ENCODE data around the gene SCFD2. TPM values are rescaled to one million over a fixed set of nuclear protein-coding genes. Genes with fewer than 3 reads are reported as not detected.
"Not testable (repeated sequence)": the region's sequence is repeated elsewhere in the genome, so short reads cannot be mapped to it uniquely, and the experiment has no call there.

Gene SCFD2
- total RNA-seq, 2 experiments from 2014 or later, result 12.6 to 14.6 TPM

- CTCF ChIA-PET, result no interaction called here
These were observed 179.0 kb downstream of the SCFD2 start for GRCh38 chr4:53186714-53187358.

GRCh38 chr4:53185869-53186585 is 179.8 kb downstream of the SCFD2 start:
- no peaks in the 10 kb centered on the region for H3K27me3 Mint-ChIP-seq
- DNase-seq, result no peak
- H3K27ac Mint-ChIP-seq, result no peak overlapping the region
- no peaks in the 10 kb centered on the region for H3K9me3 Mint-ChIP-seq
- H3K4me3 Mint-ChIP-seq, result no peak overlapping the region
- CTCF ChIA-PET, result no interaction called here
- H3K36me3 Mint-ChIP-seq (ENCODE audit: low read depth), result peaks cover 6% of the 10 kb centered on the region
- POLR2A ChIA-PET, result no interaction called here
- H3K4me1 Mint-ChIP-seq, result no peaks in the 10 kb centered on the region

More at GRCh38 chr4:53186714-53187358, 179.0 kb downstream of the SCFD2 start:
- peaks cover 6% of the 10 kb centered on the region for H3K36me3 Mint-ChIP-seq (ENCODE audit: low read depth)
- H3K27ac Mint-ChIP-seq, result no peak overlapping the region
- no peak overlapping the region for H3K4me3 Mint-ChIP-seq
- POLR2A ChIA-PET, result no interaction called here
- no peaks in the 10 kb centered on the region for H3K4me1 Mint-ChIP-seq
- H3K9me3 Mint-ChIP-seq, result no peaks in the 10 kb centered on the region
- no peaks in the 10 kb centered on the region for H3K27me3 Mint-ChIP-seq
- DNase-seq, result no peak

- POLR2A ChIA-PET, result no interaction called here
These were observed 182.1 kb downstream of the SCFD2 start for GRCh38 chr4:53183754-53184153.

GRCh38 chr4:53177751-53178150 is 188.1 kb downstream of the SCFD2 start:
- peaks cover 18% of the 10 kb centered on the region for H3K36me3 Mint-ChIP-seq (ENCODE audit: low read depth)
- CTCF ChIA-PET, result not testable (repeated sequence)

More at GRCh38 chr4:53183754-53184153, 182.1 kb downstream of the SCFD2 start:
- no peak for DNase-seq
- CTCF ChIA-PET, result no interaction called here
- Mint-ChIP-seq H3K27ac (no peak overlapping the region), H3K9me3 (no peaks in the 10 kb centered on the region), H3K4me1 (no peaks in the 10 kb centered on the region), H3K27me3 (no peaks in the 10 kb centered on the region), H3K36me3 (ENCODE audit: low read depth) (peaks cover 13% of the 10 kb centered on the region), H3K4me3 (no peak overlapping the region)

GRCh38 chr4:53175640-53176039 is 190.2 kb downstream of the SCFD2 start:
- no peak for DNase-seq
- Mint-ChIP-seq H3K4me1 (peaks cover 12% of the 10 kb centered on the region), H3K27ac (no peak overlapping the region), H3K27me3 (no peaks in the 10 kb centered on the region), H3K36me3 (ENCODE audit: low read depth) (peaks cover 18% of the 10 kb centered on the region), H3K4me3 (no peak overlapping the region), H3K9me3 (peaks cover 10% of the 10 kb centered on the region)
- ChIA-PET POLR2A (interaction anchor here (0.9 kb wide), 1 partner anchor 17 kb away, joined by 3 read pairs; no protein-coding TSS in a partner anchor), CTCF (no interaction called here)

More at GRCh38 chr4:53177751-53178150, 188.1 kb downstream of the SCFD2 start:
- POLR2A ChIA-PET, H3K4me3 Mint-ChIP-seq, DNase-seq, H3K9me3 Mint-ChIP-seq, H3K27me3 Mint-ChIP-seq, H3K27ac Mint-ChIP-seq: not testable (repeated sequence)
- H3K4me1 Mint-ChIP-seq, result peaks cover 12% of the 10 kb centered on the region

GRCh38 chr4:53174823-53175222 is 191.0 kb downstream of the SCFD2 start:
- no peaks in the 10 kb centered on the region for H3K27me3 Mint-ChIP-seq
- no peak for DNase-seq
- POLR2A ChIA-PET, result no interaction called here
- peaks cover 10% of the 10 kb centered on the region for H3K9me3 Mint-ChIP-seq
- no peak overlapping the region for H3K27ac Mint-ChIP-seq
- H3K36me3 Mint-ChIP-seq (ENCODE audit: low read depth), result peaks cover 12% of the 10 kb centered on the region
- CTCF ChIA-PET, result no interaction called here
- peaks cover 12% of the 10 kb centered on the region for H3K4me1 Mint-ChIP-seq
- no peak overlapping the region for H3K4me3 Mint-ChIP-seq

GRCh38 chr4:53173576-53173975 is 192.3 kb downstream of the SCFD2 start:
- no peak for DNase-seq
- Mint-ChIP-seq H3K4me3 (no peak overlapping the region), H3K9me3 (peaks cover 10% of the 10 kb centered on the region), H3K27ac (no peak overlapping the region), H3K27me3 (no peaks in the 10 kb centered on the region), H3K36me3 (ENCODE audit: low read depth) (peaks cover 10% of the 10 kb centered on the region), H3K4me1 (peaks cover 12% of the 10 kb centered on the region)
- POLR2A ChIA-PET, result no interaction called here
- CTCF ChIA-PET, result interaction anchor here (0.6 kb wide), 1 partner anchor 700 kb away, joined by 3 read pairs; no protein-coding TSS in a partner anchor

- no peak overlapping the region for H3K27ac Mint-ChIP-seq
- peaks cover 8% of the 10 kb centered on the region for H3K4me1 Mint-ChIP-seq
- no peaks in the 10 kb centered on the region for H3K27me3 Mint-ChIP-seq
- DNase-seq, result no peak
- POLR2A ChIA-PET, result no interaction called here
- CTCF ChIA-PET, result no interaction called here
- H3K36me3 Mint-ChIP-seq (ENCODE audit: low read depth), result peaks cover 5% of the 10 kb centered on the region
- no peak overlapping the region for H3K4me3 Mint-ChIP-seq
- peaks cover 7% of the 10 kb centered on the region for H3K9me3 Mint-ChIP-seq
These were observed 194.1 kb downstream of the SCFD2 start for GRCh38 chr4:53171797-53172196.

GRCh38 chr4:53169695-53170617 is 195.9 kb downstream of the SCFD2 start:
- Mint-ChIP-seq H3K27me3 (no peaks in the 10 kb centered on the region), H3K27ac (no peak overlapping the region), H3K4me3 (no peak overlapping the region), H3K36me3 (ENCODE audit: low read depth) (peaks cover 6% of the 10 kb centered on the region), H3K4me1 (peaks cover 3% of the 10 kb centered on the region), H3K9me3 (peaks cover 9% of the 10 kb centered on the region)
- ChIA-PET CTCF (no interaction called here), POLR2A (no interaction called here)
- no peak for DNase-seq

- Mint-ChIP-seq H3K27ac (no peak overlapping the region), H3K27me3 (no peaks in the 10 kb centered on the region), H3K36me3 (ENCODE audit: low read depth) (peaks cover 4% of the 10 kb centered on the region), H3K4me3 (no peak overlapping the region), H3K9me3 (peaks cover 5% of the 10 kb centered on the region), H3K4me1 (no peaks in the 10 kb centered on the region)
- POLR2A ChIA-PET, result no interaction called here
- no peak for DNase-seq
- CTCF ChIA-PET, result no interaction called here
These were observed 197.6 kb downstream of the SCFD2 start for GRCh38 chr4:53168228-53168627.

- Mint-ChIP-seq H3K36me3 (ENCODE audit: low read depth) (peaks cover 5% of the 10 kb centered on the region), H3K27me3 (no peaks in the 10 kb centered on the region), H3K27ac (no peak overlapping the region), H3K9me3 (peaks cover 2% of the 10 kb centered on the region), H3K4me3 (no peak overlapping the region), H3K4me1 (no peaks in the 10 kb centered on the region)
- no peak for DNase-seq
- ChIA-PET POLR2A (no interaction called here), CTCF (no interaction called here)
These were observed 202.9 kb downstream of the SCFD2 start for GRCh38 chr4:53162969-53163368.

- H3K9me3 Mint-ChIP-seq, result peaks cover 2% of the 10 kb centered on the region
- H3K36me3 Mint-ChIP-seq (ENCODE audit: low read depth), result peaks cover 5% of the 10 kb centered on the region
- POLR2A ChIA-PET, result no interaction called here
- H3K4me1 Mint-ChIP-seq, result no peaks in the 10 kb centered on the region
- no peak overlapping the region for H3K4me3 Mint-ChIP-seq
- H3K27me3 Mint-ChIP-seq, result no peaks in the 10 kb centered on the region
- CTCF ChIA-PET, result no interaction called here
- H3K27ac Mint-ChIP-seq, result no peak overlapping the region
- no peak for DNase-seq
These were observed 204.0 kb downstream of the SCFD2 start for GRCh38 chr4:53161787-53162433.
